Non-pigmented ciliary epithelial cell (primary cell): ENCODE data around the gene RNU6-1.

ENCODE experiments used
- DNase-seq: peaks from one replicate; pipeline ENCODE4 v3.0.0-alpha.2; 2010; ENCODE audit warnings: low read depth

Gene RNU6-1

GRCh38 chr15:67857220-67857619 lies 17.4 kb upstream of the RNU6-1 start:
- no peak for DNase-seq

- no peak for DNase-seq
Observed at GRCh38 chr15:67855842-67856241, 16.0 kb upstream of the RNU6-1 start.

GRCh38 chr15:67854358-67854757 lies 14.5 kb upstream of the RNU6-1 start:
- DNase-seq: no peak

- no peak for DNase-seq
Observed at GRCh38 chr15:67853454-67853853, 13.6 kb upstream of the RNU6-1 start.

- no peak for DNase-seq
Observed at GRCh38 chr15:67852418-67852817, 12.6 kb upstream of the RNU6-1 start.

GRCh38 chr15:67850994-67851571 lies 11.2 kb upstream of the RNU6-1 start:
- DNase-seq: no peak

- no peak for DNase-seq
Observed at GRCh38 chr15:67850336-67850735, 10.5 kb upstream of the RNU6-1 start.

- DNase-seq: no peak
Observed at GRCh38 chr15:67849538-67849937, 9.7 kb upstream of the RNU6-1 start.

GRCh38 chr15:67845974-67846373 lies 6.1 kb upstream of the RNU6-1 start:
- no peak for DNase-seq

- DNase-seq: no peak
Observed at GRCh38 chr15:67843571-67844387, 3.9 kb upstream of the RNU6-1 start.

GRCh38 chr15:67843092-67843501 lies 3.3 kb upstream of the RNU6-1 start:
- no peak for DNase-seq

- no peak for DNase-seq
Observed at GRCh38 chr15:67841513-67841762, 1.6 kb upstream of the RNU6-1 start.

- no peak for DNase-seq
Observed at GRCh38 chr15:67840749-67841512, 1.1 kb upstream of the RNU6-1 start.

GRCh38 chr15:67839499-67839928 lies 331 bp downstream of the RNU6-1 start:
- no peak for DNase-seq

- DNase-seq: no peak
Observed at GRCh38 chr15:67838789-67839332, 984 bp downstream of the RNU6-1 start.

- no peak for DNase-seq
Observed at GRCh38 chr15:67836955-67837354, 2.9 kb downstream of the RNU6-1 start.

- DNase-seq: no peak
Observed at GRCh38 chr15:67836477-67836876, 3.4 kb downstream of the RNU6-1 start.

- no peak for DNase-seq
Observed at GRCh38 chr15:67836134-67836455, 3.8 kb downstream of the RNU6-1 start.

- DNase-seq: no peak
Observed at GRCh38 chr15:67835297-67836133, 4.3 kb downstream of the RNU6-1 start.

- no peak for DNase-seq
Observed at GRCh38 chr15:67834581-67835296, 5.1 kb downstream of the RNU6-1 start.

GRCh38 chr15:67833710-67834511 lies 5.9 kb downstream of the RNU6-1 start:
- no peak for DNase-seq
